Stimulated activated CD8-positive, alpha-beta memory T cell treated with anti-CD3 and anti-CD28 coated beads, Interleukin-7, amount 100 ng/mL, for 4 hours (primary cell): ENCODE results near the gene PEBP1.

Experiments
- DNase-seq, 2 donors: peaks; one replicate each; pipeline ENCODE4 v3.0.0-alpha.2; 2020; ENCODE audit warnings: low read depth in 2 of 2

The PEBP1 gene

GRCh38 chr12:118136559-118137003, 657 bp downstream of the PEBP1 start:
- DNase-seq: peak in 1 of 2 donors; percentile 26

DNA sequence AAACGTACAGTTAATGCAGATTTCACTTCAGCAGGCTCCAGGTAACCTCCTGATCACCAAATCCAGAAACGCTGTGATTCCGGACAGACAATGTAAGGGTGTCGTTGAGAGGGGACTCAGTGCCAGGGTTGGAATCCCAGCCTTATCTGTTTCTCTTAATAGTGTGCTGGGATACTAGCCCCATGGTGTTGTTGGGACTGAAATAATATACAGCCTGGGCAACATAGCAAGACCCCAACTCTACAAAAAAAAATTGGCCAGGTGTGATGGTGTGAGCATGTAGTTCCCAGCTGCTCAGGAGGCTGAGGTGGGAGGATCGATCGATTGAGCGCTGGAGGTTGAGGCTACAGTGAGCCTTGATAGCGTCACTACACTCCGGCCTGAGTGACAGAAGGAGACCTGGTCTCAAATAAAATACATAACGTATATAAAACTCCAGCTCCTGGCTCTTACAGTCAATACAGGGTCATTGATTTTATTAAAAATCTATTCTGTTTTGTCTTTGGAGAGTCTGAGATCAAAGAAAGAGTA, 1.3 kb downstream of the PEBP1 start:
- no peak for DNase-seq

GRCh38 chr12:118140825-118141224, 4.9 kb downstream of the PEBP1 start:
- no peak for DNase-seq

- no peak for DNase-seq
Observed at GRCh38 chr12:118144499-118144898, 8.6 kb downstream of the PEBP1 start.

GRCh38 chr12:118145113-118145797, 9.3 kb downstream of the PEBP1 start:
- DNase-seq: no peak

- DNase-seq: no peak
Observed at GRCh38 chr12:118145798-118146156, 9.9 kb downstream of the PEBP1 start.

DNA sequence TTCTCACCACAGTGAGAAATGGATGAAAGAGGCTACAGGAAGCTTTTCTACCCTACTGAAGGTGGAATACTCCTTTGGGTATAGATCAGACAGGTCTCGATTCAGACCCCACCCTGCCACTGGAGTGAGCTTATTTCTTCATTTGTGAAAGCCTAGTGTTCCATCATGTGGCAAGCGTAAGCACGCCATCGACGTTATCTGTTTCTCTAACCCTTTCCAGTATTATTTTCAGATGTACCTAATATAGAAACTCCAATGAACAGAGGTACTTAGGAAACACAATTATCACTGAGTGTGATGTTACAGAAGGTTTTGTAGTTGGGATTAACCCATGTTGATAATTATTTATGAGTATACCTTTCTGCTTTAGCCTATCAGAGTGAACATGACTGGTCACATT, 12.4 kb downstream of the PEBP1 start:
- DNase-seq: no peak

GRCh38 chr12:118150625-118151024, 14.7 kb downstream of the PEBP1 start:
- DNase-seq: no peak

- DNase-seq: no peak
Observed at GRCh38 chr12:118151755-118152154, 15.8 kb downstream of the PEBP1 start.

DNA sequence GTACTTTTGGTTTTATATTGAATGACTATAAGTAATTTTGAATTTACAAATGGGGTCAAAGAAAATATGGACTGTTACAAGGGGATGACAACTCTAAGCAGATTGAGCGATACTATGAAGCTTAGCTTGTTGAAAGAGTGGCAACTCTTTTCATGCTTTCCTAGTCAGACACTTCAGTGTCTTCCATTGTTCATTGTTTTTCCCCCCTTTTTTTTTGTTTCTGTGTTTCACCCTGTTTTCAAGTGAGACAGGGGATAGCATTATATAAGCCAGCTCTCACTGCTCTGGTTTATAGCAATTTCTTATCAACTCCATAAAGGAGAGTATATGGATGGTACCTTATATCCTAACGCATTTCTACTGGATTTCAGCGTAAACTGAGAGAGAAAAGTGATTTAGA, 24.6 kb downstream of the PEBP1 start:
- no peak for DNase-seq

GRCh38 chr12:118164798-118165486, 29.0 kb downstream of the PEBP1 start:
- no peak for DNase-seq

GRCh38 chr12:118166946-118167345, 31.0 kb downstream of the PEBP1 start:
- no peak for DNase-seq

DNA sequence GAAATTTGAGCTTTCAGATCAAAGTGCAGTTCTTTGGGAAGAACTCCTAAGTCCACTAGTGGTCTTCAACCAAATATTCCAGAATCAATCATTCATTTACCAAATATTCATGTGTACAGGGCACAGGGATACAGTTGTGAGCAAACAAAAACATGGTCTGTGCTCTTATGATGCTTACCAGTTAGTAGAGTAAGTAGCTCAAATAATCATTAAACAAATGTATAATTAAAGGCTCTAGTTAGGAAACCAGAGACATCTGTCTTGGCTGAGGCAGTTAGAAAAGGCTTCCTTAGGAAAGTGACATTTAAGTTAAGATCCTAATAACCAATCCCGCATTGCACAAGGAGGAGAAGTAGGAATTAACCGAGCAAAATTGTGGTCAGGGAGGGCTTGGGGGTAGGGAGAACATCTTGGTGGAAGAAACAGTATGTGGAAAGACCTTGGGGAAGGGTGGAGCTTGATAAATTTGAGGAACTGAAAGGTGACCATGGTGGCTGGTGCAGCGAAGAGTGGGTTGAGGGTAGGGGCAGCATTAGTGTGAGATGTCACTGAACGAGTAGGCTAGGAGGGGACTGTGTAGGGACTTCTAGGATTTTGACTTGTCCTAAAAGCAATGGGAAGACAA, 40.0 kb downstream of the PEBP1 start:
- no peak for DNase-seq

DNA sequence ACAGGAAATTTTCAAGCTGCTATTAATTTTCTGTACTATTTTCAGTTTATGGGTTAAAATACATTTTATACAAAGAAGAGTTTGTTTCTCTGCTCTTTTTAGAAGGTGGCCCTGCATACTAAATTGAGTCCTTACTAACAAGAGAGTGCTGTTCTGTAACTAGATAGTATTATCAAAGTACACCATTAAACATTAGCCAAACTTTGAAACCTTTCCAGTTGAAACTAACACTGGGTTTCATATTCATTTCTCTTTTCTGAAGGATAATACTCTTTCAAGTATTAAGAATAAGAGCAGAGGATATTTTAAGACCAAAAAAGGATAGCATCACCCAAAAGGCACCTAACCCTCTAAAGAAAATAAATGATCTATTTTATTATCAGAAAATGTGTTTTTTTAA, 47.2 kb downstream of the PEBP1 start:
- no peak for DNase-seq

- DNase-seq: no peak
Observed at GRCh38 chr12:118183711-118184110, 47.8 kb downstream of the PEBP1 start.

- DNase-seq: no peak
Observed at GRCh38 chr12:118185602-118186397, 49.9 kb downstream of the PEBP1 start.

GRCh38 chr12:118187751-118188435, 52.0 kb downstream of the PEBP1 start:
- no peak for DNase-seq

DNA sequence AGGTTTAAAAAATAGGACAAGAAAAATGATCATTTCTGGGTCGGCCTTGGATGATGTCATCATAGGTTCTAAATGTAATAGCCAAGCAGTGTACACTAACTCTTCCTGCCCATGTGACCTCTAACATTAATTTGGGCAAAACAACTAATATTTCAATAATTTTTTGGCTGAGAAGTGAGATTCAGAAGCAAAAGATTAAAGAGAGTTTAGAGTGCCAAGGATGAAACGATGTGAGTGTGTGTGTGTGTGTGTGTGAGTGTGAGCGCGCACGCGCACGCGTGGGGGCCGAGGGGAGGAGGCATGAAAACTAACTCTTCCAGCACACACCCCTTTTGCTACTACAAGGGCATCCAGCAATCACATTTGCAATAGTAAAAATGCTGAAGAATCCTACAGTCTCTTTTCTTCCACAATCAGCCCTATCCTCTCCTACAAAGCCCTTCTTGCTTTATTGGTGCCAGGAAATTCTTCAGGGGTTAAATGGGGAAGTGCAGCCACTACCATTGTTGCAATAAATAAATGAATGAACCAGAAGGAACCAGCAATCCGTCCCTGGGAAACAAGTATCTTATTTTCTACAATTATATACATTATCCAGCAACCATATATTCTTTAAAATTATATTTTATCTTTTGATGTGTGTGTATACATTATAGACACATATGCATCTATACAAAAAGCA, 52.9 kb downstream of the PEBP1 start:
- DNase-seq: no peak

- DNase-seq: no peak
Observed at GRCh38 chr12:118189741-118190191, 53.8 kb downstream of the PEBP1 start.

DNA sequence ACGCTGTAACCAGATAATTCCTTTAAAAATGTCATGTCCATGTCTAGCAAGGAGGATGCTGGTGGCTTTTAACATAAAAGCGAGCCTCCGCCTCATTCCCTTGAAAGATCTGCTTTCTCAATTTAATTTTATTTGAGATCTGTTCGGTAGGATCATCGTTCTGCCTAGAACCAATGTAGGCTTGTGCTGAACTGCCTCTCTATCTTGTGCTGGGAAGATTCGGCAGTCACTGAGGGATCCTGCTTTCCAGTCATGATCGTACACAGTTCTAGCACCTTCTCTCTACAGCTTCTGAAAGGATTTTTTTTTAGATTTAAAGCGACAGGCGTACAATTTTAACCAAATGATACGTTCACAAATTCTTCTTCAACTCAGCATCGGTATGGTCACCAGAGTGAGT, 54.3 kb downstream of the PEBP1 start:
- DNase-seq: no peak

GRCh38 chr12:118193477-118193876, 57.6 kb downstream of the PEBP1 start:
- DNase-seq: no peak
